GM21786 (cell line): ENCODE measurements around the gene TSC22D1.

Experiments
- ATAC-seq: cut with Tn5 transposase; IDR thresholded peaks from one replicate; pipeline ENCODE4 v1.9.1; 2021; ENCODE audit not compliant: unreplicated experiment

The TSC22D1 gene

GRCh38 chr13:44433863-44434765, 142.0 kb downstream of the TSC22D1 start:
- ATAC-seq, result no peak

- ATAC-seq, result no peak
These were observed 143.5 kb downstream of the TSC22D1 start for GRCh38 chr13:44432650-44433049.

GRCh38 chr13:44431150-44431549, 145.0 kb downstream of the TSC22D1 start:
- ATAC-seq, result no peak

DNA sequence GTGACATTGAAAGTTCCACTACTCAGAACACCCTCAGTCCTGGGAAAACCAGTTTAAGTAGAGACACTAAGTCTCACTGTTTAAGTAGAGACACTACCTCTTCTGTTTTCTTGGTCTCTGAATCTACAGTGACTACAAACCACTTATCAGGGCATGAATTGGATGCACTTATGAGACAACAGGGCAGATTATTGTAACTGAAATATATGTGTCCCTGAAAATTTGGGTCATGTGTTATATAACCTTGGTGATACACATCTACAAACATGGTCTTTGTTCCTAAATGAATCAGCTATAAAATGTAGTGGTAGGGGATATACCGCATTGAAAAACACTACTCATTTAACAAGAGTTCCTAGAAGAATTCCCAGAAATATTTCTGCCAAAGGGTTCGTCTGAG, 146.8 kb downstream of the TSC22D1 start:
- ATAC-seq, result no peak

DNA sequence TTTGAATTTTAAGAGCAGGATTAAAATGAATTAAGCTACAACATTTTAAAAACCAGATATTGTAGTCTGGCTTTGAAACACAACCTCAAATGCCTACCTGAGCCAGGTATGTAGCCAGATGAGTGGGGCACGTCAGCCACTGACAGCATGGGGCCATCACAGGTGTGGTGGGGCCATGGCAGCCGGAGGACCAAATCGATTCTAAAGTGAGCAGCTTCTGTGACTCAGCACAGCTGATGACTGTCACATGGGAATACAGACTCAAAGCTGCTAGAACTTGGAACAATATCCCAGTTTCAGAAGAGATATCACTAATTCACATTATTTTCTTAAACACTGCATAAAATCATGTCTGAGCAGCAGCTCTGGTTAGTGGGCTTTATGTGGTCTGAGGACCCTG, 149.7 kb downstream of the TSC22D1 start:
- no peak for ATAC-seq

GRCh38 chr13:44425815-44426078, 150.4 kb downstream of the TSC22D1 start:
- ATAC-seq, result no peak

GRCh38 chr13:44425041-44425814, 150.9 kb downstream of the TSC22D1 start:
- no peak for ATAC-seq

DNA sequence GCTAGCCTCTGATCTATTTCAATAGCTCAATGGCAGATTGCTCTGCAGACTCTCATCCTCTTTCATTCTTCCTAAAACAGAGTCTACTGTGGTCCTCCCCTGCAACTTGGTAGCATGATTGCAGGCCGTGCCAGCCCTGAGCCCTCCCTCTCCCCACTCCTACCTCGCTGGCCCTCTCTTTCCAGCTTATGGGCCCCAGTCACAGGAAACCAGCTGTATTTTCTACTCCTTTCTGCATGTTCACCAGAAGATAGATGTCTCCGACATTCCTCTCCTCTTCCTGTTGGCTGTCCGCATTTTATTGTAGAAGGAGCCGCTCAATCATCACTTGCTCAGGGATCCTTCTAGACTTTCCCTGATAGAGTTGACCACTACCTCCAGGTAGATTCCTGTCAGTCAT, 152.3 kb downstream of the TSC22D1 start:
- no peak for ATAC-seq

- ATAC-seq, result no peak
These were observed 153.1 kb downstream of the TSC22D1 start for GRCh38 chr13:44422755-44423643.

- ATAC-seq, result no peak
These were observed 154.1 kb downstream of the TSC22D1 start for GRCh38 chr13:44421853-44422525.

- ATAC-seq, result no peak
These were observed 155.5 kb downstream of the TSC22D1 start for GRCh38 chr13:44420376-44421220.

- ATAC-seq, result no peak
These were observed 158.3 kb downstream of the TSC22D1 start for GRCh38 chr13:44417876-44418275.

DNA sequence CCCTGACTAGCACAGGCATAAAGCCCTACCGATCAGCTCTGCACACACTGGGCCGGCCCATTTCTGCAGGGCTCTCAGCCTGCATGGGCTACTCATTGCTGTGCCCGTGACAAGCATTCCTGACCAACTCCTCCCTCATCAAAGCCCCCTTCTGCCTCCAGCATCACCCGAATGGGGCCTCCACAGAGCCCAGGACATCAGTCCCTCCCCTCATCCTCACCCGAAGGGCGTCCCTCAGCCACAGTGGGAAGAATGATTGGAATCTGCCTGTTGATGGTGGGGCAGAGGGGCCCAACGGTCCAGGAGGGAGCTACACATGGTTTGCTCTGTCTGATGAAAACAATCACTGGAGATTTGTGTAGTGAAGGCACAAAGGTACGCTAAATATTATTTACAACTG, 158.7 kb downstream of the TSC22D1 start:
- ATAC-seq, result no peak

- no peak for ATAC-seq
These were observed 159.4 kb downstream of the TSC22D1 start for GRCh38 chr13:44416744-44417143.

DNA sequence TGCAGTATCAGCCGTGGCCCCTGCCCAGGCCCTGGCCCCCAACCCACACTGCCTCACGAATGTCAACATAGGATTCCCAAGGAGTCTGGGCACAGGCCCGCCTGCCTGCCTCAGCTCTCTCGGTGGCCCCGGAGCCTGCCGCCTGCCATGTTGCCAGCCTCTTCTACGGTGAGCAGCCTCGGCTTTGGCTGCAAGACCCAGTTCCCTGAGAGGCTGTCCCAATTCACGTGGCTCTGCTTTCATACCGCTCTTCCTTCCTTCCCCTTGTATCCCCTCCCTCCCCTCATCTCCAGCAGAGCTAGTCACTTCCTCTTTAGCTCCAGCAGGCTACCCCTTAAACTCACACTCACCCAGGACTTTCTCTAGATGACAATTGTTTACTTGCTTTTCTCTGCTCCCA, 159.8 kb downstream of the TSC22D1 start:
- ATAC-seq, result no peak

GRCh38 chr13:44415815-44416214, 160.3 kb downstream of the TSC22D1 start:
- no peak for ATAC-seq

DNA sequence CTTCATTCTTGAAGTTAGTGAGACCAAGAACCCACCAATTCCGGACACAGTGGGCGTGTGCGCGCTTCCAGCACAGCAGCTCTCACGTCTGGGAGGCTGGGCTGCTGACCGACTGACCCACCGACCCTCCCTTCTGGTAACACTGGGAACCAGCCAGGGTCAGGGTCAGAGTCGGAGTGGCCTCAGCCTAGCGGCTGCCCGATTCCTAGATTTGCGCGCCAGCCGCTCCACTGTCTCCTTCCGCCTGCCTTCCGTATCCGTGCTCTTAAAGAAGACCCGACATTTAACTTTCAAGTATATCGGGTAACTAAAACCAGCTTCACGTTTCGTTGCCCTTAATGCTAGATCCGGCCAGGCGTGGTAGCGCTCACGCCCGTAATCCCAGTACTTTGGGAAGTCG, 161.4 kb downstream of the TSC22D1 start:
- no peak for ATAC-seq

- no peak for ATAC-seq
These were observed 163.0 kb downstream of the TSC22D1 start for GRCh38 chr13:44413095-44413494.

GRCh38 chr13:44412346-44412935, 163.7 kb downstream of the TSC22D1 start:
- no peak for ATAC-seq

GRCh38 chr13:44411841-44412240, 164.3 kb downstream of the TSC22D1 start:
- ATAC-seq, result no peak
